ENCODE measurements around the gene PHF19. TPM values are rescaled to one million over a fixed set of nuclear protein-coding genes. Genes with fewer than 3 reads are reported as not detected.

The PHF19 gene
- total and polyA plus RNA-seq, 2 of the 8 experiments (the other 6 are each of a cell fraction or from before 2014, with no cell fraction given) = 28.2 to 31.8 TPM

DNA sequence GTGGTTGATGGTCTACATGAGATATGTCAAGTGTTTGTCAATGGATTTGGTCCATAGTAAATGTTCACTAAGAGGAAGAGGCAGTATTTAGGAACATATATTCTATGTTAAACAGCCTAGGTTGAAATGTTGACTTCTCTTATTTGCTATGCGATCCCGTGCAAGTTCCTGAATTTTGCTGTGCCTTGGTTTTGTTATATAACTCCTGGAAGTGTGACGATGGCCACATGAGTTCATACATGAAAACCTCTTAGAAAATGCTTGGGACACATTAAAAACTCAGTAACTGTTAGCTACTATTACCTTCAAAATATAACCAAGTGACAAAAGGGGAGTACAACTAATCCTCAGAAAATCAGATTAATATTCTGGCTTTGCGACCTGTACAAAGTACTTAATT is 61.9 kb downstream of the PHF19 start (continued):
- no peak for TF ChIP-seq SIN3A (conservative IDR thresholded peaks at IDR 0.05 in 1 of 2, IDR thresholded peaks at IDR 0.05 in 1 of 2; ENCODE audit: low read depth in 1 of 2, low read length in 2 of 2)

- H4K8ac ChIP-seq (ENCODE audit: extremely low read depth, insufficient read depth, low read length) = no peak overlapping the region
- no peak overlapping the region for H2BK12ac ChIP-seq (ENCODE audit: low read depth, low read length)
- no peak overlapping the region for H3K14ac ChIP-seq (ENCODE audit: insufficient read length)
- no peak overlapping the region for H3K4me3 ChIP-seq (ENCODE audit: extremely low read depth in 1 of 4, insufficient read depth in 2 of 4, low read depth in 3 of 4, low read length in 4 of 4)
- no peak overlapping the region for H2AK5ac ChIP-seq (ENCODE audit: low read depth, low read length)
- no peaks in the 10 kb centered on the region for H3K27me3 ChIP-seq (replicated peaks in 1 of 4; ENCODE audit: control insufficient read depth in 3 of 4, extremely low read depth in 1 of 4, insufficient read depth in 3 of 4, low read length in 3 of 4)
- H3K9me3 ChIP-seq (ENCODE audit: insufficient read depth in 2 of 2, low read depth in 1 of 2, low read length in 1 of 2) = peaks cover 8 to 9% of the 10 kb centered on the region in 2 experiments; a peak in 1 of 4 replicates
- H4K5ac ChIP-seq (ENCODE audit: insufficient read length, low read depth, low read length) = no peak overlapping the region
- no peak overlapping the region for H3K9ac ChIP-seq (replicated peaks in 1 of 4; ENCODE audit: extremely low read depth in 1 of 4, low read depth in 3 of 4, low read length in 3 of 4)
- no peak overlapping the region for H2AFZ ChIP-seq (ENCODE audit: low read length)
- H4K91ac ChIP-seq (replicated peaks; ENCODE audit: insufficient read length, low read length) = no peak overlapping the region
- H2BK15ac ChIP-seq (ENCODE audit: low read length) = no peak overlapping the region
- POLR2A ChIA-PET (ENCODE audit: partially characterized antibody) = no interaction called here
- DNase-seq (ENCODE audit: low read depth in 1 of 2, low spot score in 2 of 2) (no peak), FAIRE-seq (no peak)
- no peak overlapping the region for H2BK20ac ChIP-seq (ENCODE audit: low read length)
- H3K27ac ChIP-seq (ENCODE audit: low read depth, low read length) = no peak overlapping the region
- no peak overlapping the region for H3K4ac ChIP-seq (replicated peaks; ENCODE audit: insufficient read length, low read depth, low read length)
- H2BK120ac ChIP-seq (replicated peaks; ENCODE audit: low read depth, low read length) = no peak overlapping the region
- H3K18ac ChIP-seq (ENCODE audit: extremely low read depth, low read length) = no peak overlapping the region
- no peaks in the 10 kb centered on the region for H3K4me1 ChIP-seq (replicated peaks in 1 of 4; ENCODE audit: control insufficient read depth in 3 of 4, insufficient read depth in 4 of 4, low read length in 3 of 4)
- no peak overlapping the region for H3K23ac ChIP-seq (ENCODE audit: insufficient read length)
- no peak overlapping the region for H3K56ac ChIP-seq (replicated peaks; ENCODE audit: insufficient read length, low read depth, low read length)
- H3K79me2 ChIP-seq (ENCODE audit: control insufficient read depth in 1 of 2, insufficient read depth in 2 of 2, low read length in 2 of 2) = no peaks in the 10 kb centered on the region
- no peak overlapping the region for H2BK5ac ChIP-seq (ENCODE audit: low read depth, low read length)
- CTCF ChIA-PET (ENCODE audit: partially characterized antibody) = no interaction called here
- no peaks in the 10 kb centered on the region for H3K23me2 ChIP-seq (ENCODE audit: low read depth, low read length)
- no peaks in the 10 kb centered on the region for H3K36me3 ChIP-seq (ENCODE audit: control insufficient read depth in 2 of 4, insufficient read depth in 4 of 4, low read length in 3 of 4)
- H3K4me2 ChIP-seq (ENCODE audit: insufficient read depth in 1 of 2, low read depth in 2 of 2, low read length in 2 of 2) = no peak overlapping the region
- no peaks in the 10 kb centered on the region for H3K79me1 ChIP-seq (ENCODE audit: low read depth, low read length)
- H4K20me1 ChIP-seq (replicated peaks in 1 of 2; ENCODE audit: control insufficient read depth in 1 of 2, insufficient read depth in 2 of 2, low read length in 2 of 2) = no peaks in the 10 kb centered on the region
- TF ChIP-seq, protein P1, sequence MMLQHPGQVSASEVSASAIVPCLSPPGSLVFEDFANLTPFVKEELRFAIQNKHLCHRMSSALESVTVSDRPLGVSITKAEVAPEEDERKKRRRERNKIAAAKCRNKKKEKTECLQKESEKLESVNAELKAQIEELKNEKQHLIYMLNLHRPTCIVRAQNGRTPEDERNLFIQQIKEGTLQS (IDR thresholded peaks at IDR 0.05; ENCODE audit: insufficient read depth, low read depth, low read length) = no peak
- TF ChIP-seq SP2 (IDR thresholded peaks at IDR 0.05; ENCODE audit: low read length) (no peak), EP300 (IDR thresholded peaks at IDR 0.05; ENCODE audit: borderline replicate concordance in 1 of 2, low read depth in 2 of 2, low read length in 2 of 2) (no peak), GTF2F1 (IDR thresholded peaks at IDR 0.05; ENCODE audit: borderline replicate concordance, low read depth, low read length) (no peak), CREB1 (IDR thresholded peaks at IDR 0.05) (no peak), CTBP2 (IDR thresholded peaks at IDR 0.05; ENCODE audit: borderline replicate concordance, insufficient read depth, insufficient read length, low read length) (no peak), RBBP5 (IDR thresholded peaks at IDR 0.05; ENCODE audit: borderline replicate concordance, low read depth, low read length) (no peak), HDAC2 (IDR thresholded peaks at IDR 0.05; ENCODE audit: borderline replicate concordance in 1 of 2, low read depth in 2 of 2, low read length in 2 of 2) (no peak), SAP30 (IDR thresholded peaks at IDR 0.05; ENCODE audit: insufficient read depth, insufficient replicate concordance, low read length) (no peak), BACH1 (IDR thresholded peaks at IDR 0.05; ENCODE audit: low read length) (no peak), TBP (IDR thresholded peaks at IDR 0.05; ENCODE audit: low read depth, low read length) (no peak)
Measured at GRCh38 chr9:120808931-120809330, 68.1 kb downstream of the PHF19 start.
